GM12892 (cell line): ENCODE measurements around the gene MTRR.

Source experiments
- POLR2A ChIP-seq: IDR thresholded peaks from 2 replicates; pipeline ENCODE4 v1.6.1; 2011; ENCODE audit warnings: low read depth, low read length, control low read depth
- POLR2AphosphoS5 ChIP-seq: IDR thresholded peaks from 2 replicates; pipeline ENCODE4 v1.6.1; 2011; ENCODE audit warnings: low read depth, low read length, control low read depth
- TAF1 ChIP-seq: IDR thresholded peaks from 2 replicates; pipeline ENCODE4 v1.6.1; 2011; ENCODE audit warnings: low read depth, mild to moderate bottlenecking, control low read depth, low read length, borderline replicate concordance

GRCh38 chr5:7874639-7875038 lies 5.7 kb downstream of the MTRR start:
- TF ChIP-seq POLR2A, result no peak
- TF ChIP-seq POLR2AphosphoS5, result no peak
- TF ChIP-seq TAF1, result no peak
